PC-3 (cell line): ENCODE measurements around the gene ISM1.

Source experiments
- CTCF ChIP-seq: fragments of 300-600 bp; sonication (generic); conservative IDR thresholded peaks from 2 replicates; pipeline ENCODE4 v1.5.1; 2017; ENCODE audit warnings: antibody characterized with exemption, low read depth, mild to moderate bottlenecking, low read length
- EZH2 ChIP-seq: fragments of 300-600 bp; sonication (generic); IDR thresholded peaks from one replicate; pipeline ENCODE4 v1.6.1; 2017; ENCODE audit warnings: antibody characterized with exemption, mild to moderate bottlenecking, low read length; ENCODE audit not compliant: unreplicated experiment
- EZH2phosphoT487 ChIP-seq: fragments of 300-600 bp; sonication (generic); IDR thresholded peaks from 2 replicates; pipeline ENCODE4 v1.6.1; 2018; ENCODE audit warnings: mild to moderate bottlenecking, antibody characterized with exemption, low read length, borderline replicate concordance

- TF ChIP-seq CTCF (no peak), EZH2phosphoT487 (no peak), EZH2 (no peak)
Measured at GRCh38 chr20:13222319-13222716, 1.2 kb downstream of the ISM1 start.
